Endothelial cell (in vitro differentiated cells): ENCODE results near the gene CLDN7. TPM values are rescaled to one million over a fixed set of nuclear protein-coding genes. Genes with fewer than 3 reads are reported as not detected.

Source experiments
- DNase-seq: peaks from one replicate; pipeline ENCODE4 v3.0.0; 2021; ENCODE audit warnings: low spot score
- H3K27ac Mint-ChIP-seq: one replicate; pipeline ENCODE4 v1.8.0; 2021; ENCODE audit warnings: mixed read lengths, inconsistent platforms; ENCODE audit not compliant: unreplicated experiment
- H3K27me3 Mint-ChIP-seq: one replicate; pipeline ENCODE4 v1.8.0; 2021; ENCODE audit warnings: mild to moderate bottlenecking, moderate library complexity, mixed read lengths, inconsistent platforms; ENCODE audit not compliant: unreplicated experiment
- H3K36me3 Mint-ChIP-seq: one replicate; pipeline ENCODE4 v1.8.0; 2021; ENCODE audit warnings: mild to moderate bottlenecking, low read depth, mixed read lengths, inconsistent platforms; ENCODE audit not compliant: unreplicated experiment
- H3K4me1 Mint-ChIP-seq: one replicate; pipeline ENCODE4 v1.8.0; 2021; ENCODE audit warnings: mild to moderate bottlenecking, mixed read lengths, inconsistent platforms; ENCODE audit not compliant: unreplicated experiment
- H3K4me3 Mint-ChIP-seq: one replicate; pipeline ENCODE4 v1.8.0; 2021; ENCODE audit warnings: mild to moderate bottlenecking, mixed read lengths, inconsistent platforms; ENCODE audit not compliant: unreplicated experiment
- H3K9me3 Mint-ChIP-seq: one replicate; pipeline ENCODE4 v1.8.0; 2021; ENCODE audit warnings: mixed read lengths, inconsistent platforms; ENCODE audit not compliant: unreplicated experiment
- CTCF ChIP-seq: fragments of 200-600 bp; sonication (generic); IDR thresholded peaks from one replicate; pipeline ENCODE4 v1.5.0; 2021; ENCODE audit warnings: antibody characterized with exemption; ENCODE audit not compliant: unreplicated experiment
- total RNA-seq: library from RNA; stranded (reverse); fragmentation: NEBNext Ultra II Directional; extraction: Animal tissue kit (Norgen Biotek cat#: 25700); gene quantifications from one replicate; pipeline ENCODE4 v1.2.1, GENCODE V29; 2021; ENCODE audit not compliant: unreplicated experiment

The CLDN7 gene
- total RNA-seq, 1 donor from 2014 or later, result 65.7 TPM

GRCh38 chr17:7307686-7308624 lies 45.7 kb upstream of the CLDN7 start:
- H3K36me3 Mint-ChIP-seq, result peaks cover 34% of the 10 kb centered on the region
- peak; percentile 58 for DNase-seq
- peaks cover 34% of the 10 kb centered on the region for H3K4me1 Mint-ChIP-seq
- TF ChIP-seq CTCF, result no peak
- H3K4me3 Mint-ChIP-seq, result peak overlapping the region; percentile 96
- H3K27ac Mint-ChIP-seq, result peak overlapping the region; percentile 92
- no peaks in the 10 kb centered on the region for H3K9me3 Mint-ChIP-seq
- peaks cover 22% of the 10 kb centered on the region for H3K27me3 Mint-ChIP-seq

- Mint-ChIP-seq H3K27me3 (peaks cover 19% of the 10 kb centered on the region), H3K4me3 (peak within 1 kb of the TSS; percentile 96), H3K27ac (peak within 1 kb of the TSS; percentile 92), H3K4me1 (peaks cover 29% of the 10 kb centered on the region), H3K36me3 (peaks cover 29% of the 10 kb centered on the region), H3K9me3 (no peaks in the 10 kb centered on the region)
- DNase-seq, result peak; percentile 100
- TF ChIP-seq CTCF, result no peak
Measured at GRCh38 chr17:7306911-7307685, 44.8 kb upstream of the CLDN7 start, which contains the start of gene EIF5A. TSS of gene EIF5A (plus strand) at chr17:7307628. CDS start at chr17:7309636, 2,008 bp downstream.

- peaks cover 15% of the 10 kb centered on the region for H3K27me3 Mint-ChIP-seq
- no peak for DNase-seq
- H3K4me3 Mint-ChIP-seq, result no peak overlapping the region
Measured at GRCh38 chr17:7304179-7304578, 41.9 kb upstream of the CLDN7 start.

GRCh38 chr17:7296189-7296861 lies 34.0 kb upstream of the CLDN7 start:
- Mint-ChIP-seq H3K36me3 (no peaks in the 10 kb centered on the region), H3K4me1 (peaks cover 18% of the 10 kb centered on the region), H3K9me3 (no peaks in the 10 kb centered on the region), H3K27ac (no peak overlapping the region), H3K4me3 (no peak overlapping the region), H3K27me3 (peaks cover 15% of the 10 kb centered on the region)
- peak; percentile 95 for DNase-seq
- TF ChIP-seq CTCF, result peak; percentile 79

More at GRCh38 chr17:7304179-7304578, 41.9 kb upstream of the CLDN7 start:
- no peak for TF ChIP-seq CTCF
- Mint-ChIP-seq H3K4me1 (peaks cover 18% of the 10 kb centered on the region), H3K27ac (peak overlapping the region; percentile 75), H3K36me3 (peaks cover 6% of the 10 kb centered on the region), H3K9me3 (no peaks in the 10 kb centered on the region)
